SJSA1 (cell line): ENCODE results near the gene MCAT. TPM values are rescaled to one million over a fixed set of nuclear protein-coding genes. Genes with fewer than 3 reads are reported as not detected.
"Not testable (repeated sequence)": the region's sequence is repeated elsewhere in the genome, so short reads cannot be mapped to it uniquely, and the experiment has no call there.

Source experiments
- DNase-seq, 2 experiments: peaks; one replicate each; pipeline ENCODE4 v3.0.0-alpha.2; 2015 to 2020; ENCODE audit warnings: low spot score in 2 of 2, low read depth in 1 of 2
- H3K27ac ChIP-seq: fragments of 250-450 bp; sonication (Bioruptor Pico); 2 replicates; pipeline ENCODE4 v1.5.1; 2020; ENCODE audit warnings: mild to moderate bottlenecking, moderate library complexity
- H3K27me3 ChIP-seq: fragments of 250-450 bp; sonication (Bioruptor Pico); replicated peaks from 2 replicates; pipeline ENCODE4 v1.5.1; 2020; ENCODE audit warnings: mild to moderate bottlenecking, moderate library complexity
- H3K36me3 ChIP-seq: fragments of 250-450 bp; sonication (Bioruptor Pico); 2 replicates; pipeline ENCODE4 v1.5.1; 2020; ENCODE audit warnings: mild to moderate bottlenecking
- H3K4me1 ChIP-seq: fragments of 250-450 bp; sonication (Bioruptor Pico); replicated peaks from 2 replicates; pipeline ENCODE4 v1.6.1; 2021; ENCODE audit warnings: mild to moderate bottlenecking
- H3K4me3 ChIP-seq: fragments of 250-450 bp; sonication (Bioruptor Pico); 2 replicates; pipeline ENCODE4 v1.5.1; 2020; ENCODE audit warnings: mild to moderate bottlenecking
- H3K9me3 ChIP-seq: fragments of 250-450 bp; sonication (Bioruptor Pico); replicated peaks from 2 replicates; pipeline ENCODE4 v1.5.1; 2020; ENCODE audit warnings: mild to moderate bottlenecking
- total RNA-seq: library from RNA; depleted of rRNA; stranded (reverse); fragments of >200 nt; shearing (Covaris generic); gene quantifications from 2 replicates; pipeline ENCODE4 v1.2.3, GENCODE V29; 2014

Gene MCAT
- total RNA-seq, 1 experiment from 2014 or later, result 13.5 TPM

DNA sequence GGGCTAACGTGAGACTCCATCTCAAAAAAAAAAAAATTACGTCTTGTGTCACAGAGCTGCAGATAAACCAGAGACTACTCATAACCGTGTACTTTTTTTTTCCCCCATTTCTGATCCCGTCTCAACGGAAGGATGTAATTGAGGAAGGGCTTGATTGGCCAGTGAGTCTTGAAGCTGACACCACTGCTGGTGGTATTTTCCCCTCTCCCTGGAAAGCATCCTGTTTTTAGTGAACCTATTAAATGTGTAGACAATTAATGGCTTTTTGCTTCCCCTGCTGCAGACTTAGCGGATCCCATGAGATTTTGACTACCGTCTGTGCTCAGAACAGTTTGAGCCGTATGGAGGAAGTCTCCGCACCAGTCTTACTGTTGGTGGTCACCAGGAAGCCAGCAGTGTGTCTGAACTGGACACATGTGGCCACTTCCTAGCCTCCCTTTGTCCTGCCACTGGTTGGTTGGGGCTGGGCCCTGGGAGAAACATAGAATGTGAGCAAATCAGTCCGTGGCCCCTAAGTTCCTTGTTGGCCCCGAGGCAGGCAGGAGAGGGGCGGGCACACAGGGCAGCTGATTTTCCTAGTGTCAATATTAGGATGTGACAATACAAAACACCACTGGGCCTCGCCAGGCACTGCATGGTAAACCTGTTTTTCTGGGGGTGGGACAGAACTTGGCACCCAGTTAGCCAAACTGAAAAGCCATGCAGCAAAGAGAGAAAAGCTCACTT, 29.5 kb downstream of the MCAT start:
- DNase-seq, result no peak
- Histone ChIP-seq H3K27ac (no peak overlapping the region), H3K36me3 (peaks cover 4% of the 10 kb centered on the region; the same call in 1 of the 2 replicates), H3K4me1 (peaks cover 14% of the 10 kb centered on the region), H3K27me3 (peaks cover 18% of the 10 kb centered on the region), H3K4me3 (no peak overlapping the region), H3K9me3 (peaks cover 4% of the 10 kb centered on the region; the same call in 1 of the 2 replicates)

DNA sequence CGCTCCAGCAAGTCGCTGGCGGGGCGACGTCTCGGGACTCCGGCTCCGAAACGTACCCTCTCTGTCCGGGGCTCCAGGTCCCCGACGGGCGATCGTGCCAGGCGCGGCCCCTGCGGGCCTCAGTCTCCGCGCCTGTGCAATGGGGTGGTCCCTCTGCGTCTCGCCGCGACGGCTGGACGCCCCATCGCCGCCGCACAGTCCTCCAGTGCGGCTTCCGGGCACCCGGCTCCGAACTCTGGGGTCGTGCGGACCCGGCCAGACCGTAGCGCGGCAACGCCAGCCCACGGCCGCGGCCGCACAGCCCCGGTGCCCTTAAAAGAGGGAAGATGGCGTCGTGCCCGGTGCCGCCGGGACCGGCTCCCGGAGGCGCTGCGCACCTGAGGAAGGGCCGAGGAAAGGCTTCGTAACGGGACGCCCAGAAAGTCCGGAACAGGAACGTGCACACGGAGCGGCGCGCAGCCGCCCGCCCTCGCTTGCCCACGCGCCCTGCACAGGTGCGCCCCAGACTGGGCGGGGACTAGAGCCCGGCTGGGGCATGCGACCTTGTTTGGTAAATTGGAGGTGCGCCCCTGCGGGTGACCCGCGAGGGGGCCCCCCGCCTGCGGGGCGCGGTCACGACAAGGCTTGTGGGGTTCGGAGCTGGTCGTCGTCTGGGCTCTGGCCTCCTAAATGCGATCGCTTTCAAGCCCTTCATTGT, 32.1 kb downstream of the MCAT start:
- peaks cover 18% of the 10 kb centered on the region for H3K27me3 ChIP-seq
- H3K9me3 ChIP-seq, result peaks cover 4% of the 10 kb centered on the region; the same call in 1 of the 2 replicates
- H3K4me3 ChIP-seq, result peak overlapping the region; percentile 47
- no peak for DNase-seq
- H3K36me3 ChIP-seq, result peaks cover 4% of the 10 kb centered on the region; the same call in 1 of the 2 replicates
- H3K27ac ChIP-seq, result no peak overlapping the region
- H3K4me1 ChIP-seq, result peaks cover 14% of the 10 kb centered on the region

DNA sequence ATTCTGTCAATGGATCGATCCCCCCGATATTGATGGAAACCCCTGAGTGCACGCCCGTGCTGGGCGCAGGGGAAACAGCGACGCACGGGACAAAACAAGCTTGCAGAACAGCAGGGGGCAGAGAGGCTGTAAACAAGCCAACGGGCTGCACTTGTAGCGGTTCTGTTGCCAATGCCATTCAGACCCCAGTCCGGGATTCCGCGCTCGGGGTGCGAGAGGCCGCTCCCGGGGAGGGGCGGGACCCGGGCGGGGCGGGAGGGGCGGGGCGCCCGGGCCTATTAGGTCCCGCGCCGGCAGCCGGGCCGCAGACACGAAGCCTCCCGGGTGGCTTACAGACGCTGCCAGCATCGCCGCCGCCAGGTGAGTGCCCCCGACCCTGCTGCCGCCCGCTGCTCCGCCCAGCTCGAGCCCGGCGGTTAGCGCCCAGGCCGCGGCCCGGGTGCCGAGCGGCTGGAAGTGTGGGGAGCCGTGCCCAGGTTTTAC, 32.7 kb downstream of the MCAT start, which contains the start of gene BIK:
TSS of gene BIK (plus strand) at position 307 of the 483 bp plus-strand sequence. CDS start 13,273 bp downstream, outside the sequence.
- Histone ChIP-seq H3K27me3 (peaks cover 18% of the 10 kb centered on the region), H3K9me3 (peaks cover 4% of the 10 kb centered on the region; the same call in 1 of the 2 replicates), H3K27ac (no peak within 1 kb of the TSS), H3K4me1 (peaks cover 14% of the 10 kb centered on the region), H3K36me3 (peaks cover 4% of the 10 kb centered on the region; the same call in 1 of the 2 replicates), H3K4me3 (peak within 1 kb of the TSS; percentile 47)
- peak; percentile 17 to 65 for DNase-seq

DNA sequence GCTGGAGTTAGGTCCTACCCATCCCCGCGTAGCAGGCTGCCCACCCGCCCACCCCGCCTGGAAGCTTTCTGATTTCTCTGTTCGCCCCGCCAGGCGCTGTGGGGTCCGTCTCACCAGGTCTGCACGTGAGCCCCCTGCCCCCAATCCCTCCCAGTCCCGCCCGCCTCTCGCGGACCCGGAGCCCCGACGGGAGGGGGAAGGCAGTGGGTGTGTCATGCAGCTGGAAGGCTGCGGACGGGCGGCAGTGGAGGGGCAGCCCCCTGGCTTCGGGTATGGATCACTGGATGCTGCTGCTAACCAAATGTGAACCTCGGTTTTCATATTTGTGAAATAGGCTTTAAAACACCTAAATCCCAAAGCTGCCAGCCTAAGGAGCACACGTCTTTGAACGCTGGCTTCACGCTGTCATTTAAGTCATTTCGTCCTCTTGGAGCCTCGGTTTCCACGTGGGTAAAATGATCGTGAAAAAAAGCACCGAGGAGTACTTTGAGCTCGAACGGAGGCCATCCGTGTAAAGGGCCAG, 33.2 kb downstream of the MCAT start:
- peaks cover 4% of the 10 kb centered on the region; the same call in 1 of the 2 replicates for H3K9me3 ChIP-seq
- peaks cover 4% of the 10 kb centered on the region; the same call in 1 of the 2 replicates for H3K36me3 ChIP-seq
- DNase-seq, result no peak
- H3K27me3 ChIP-seq, result peaks cover 18% of the 10 kb centered on the region
- H3K4me1 ChIP-seq, result peaks cover 14% of the 10 kb centered on the region
- no peak overlapping the region for H3K27ac ChIP-seq
- peak overlapping the region; percentile 47 for H3K4me3 ChIP-seq

DNA sequence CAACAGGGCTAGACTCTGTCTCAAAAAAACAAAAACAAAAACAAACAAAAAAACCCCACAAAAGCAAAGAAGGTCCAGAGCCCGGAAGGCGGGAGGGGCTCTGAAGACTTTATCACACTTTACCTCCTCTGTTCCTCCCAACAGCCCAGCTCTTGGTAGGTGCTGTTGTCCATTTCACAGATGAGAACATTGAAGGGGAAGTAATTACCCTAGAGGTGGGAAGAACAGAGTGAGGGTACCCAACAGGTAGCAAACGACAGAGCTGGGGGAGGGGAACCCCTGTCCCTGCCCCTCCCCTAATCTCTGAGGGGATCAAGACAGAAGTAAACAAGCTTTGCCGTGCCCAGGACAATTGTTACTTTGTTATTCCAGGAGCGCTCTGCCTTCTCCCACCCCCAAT, 33.7 kb downstream of the MCAT start:
- peaks cover 18% of the 10 kb centered on the region for H3K27me3 ChIP-seq
- H3K9me3 ChIP-seq, result peaks cover 4% of the 10 kb centered on the region; the same call in 1 of the 2 replicates

DNA sequence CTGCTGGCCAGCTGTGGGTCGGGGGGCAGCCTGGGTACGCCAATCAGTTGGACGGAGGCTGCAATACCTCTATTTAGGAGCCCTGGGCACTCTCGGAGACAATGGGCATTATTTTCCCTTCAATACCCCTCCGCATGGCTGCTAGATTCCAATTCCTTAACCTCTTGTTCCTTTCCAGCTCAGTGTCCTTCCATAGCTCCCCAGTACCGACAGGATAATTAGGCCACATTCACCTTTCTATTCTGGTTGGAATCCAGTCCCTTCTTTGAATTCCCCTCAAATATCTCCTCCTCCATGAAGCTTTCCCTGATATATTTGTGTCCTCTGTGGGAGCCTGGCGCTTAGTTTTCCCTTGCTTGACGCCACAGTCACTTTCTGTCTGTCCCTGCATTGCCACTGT, 36.9 kb downstream of the MCAT start:
- H3K9me3 ChIP-seq, result peaks cover 4% of the 10 kb centered on the region; the same call in 1 of the 2 replicates
- peaks cover 12% of the 10 kb centered on the region for H3K27me3 ChIP-seq
- H3K36me3 ChIP-seq, result peaks cover 4% of the 10 kb centered on the region; the same call in 1 of the 2 replicates
- H3K27ac ChIP-seq, result no peak overlapping the region
- peaks cover 11% of the 10 kb centered on the region for H3K4me1 ChIP-seq
- DNase-seq, result no peak
- no peak overlapping the region for H3K4me3 ChIP-seq

More for the DNA sequence above, 33.7 kb downstream of the MCAT start:
- H3K4me1 ChIP-seq, result peaks cover 14% of the 10 kb centered on the region
- DNase-seq, result no peak
- peaks cover 4% of the 10 kb centered on the region; the same call in 1 of the 2 replicates for H3K36me3 ChIP-seq
- no peak overlapping the region for H3K4me3 ChIP-seq
- no peak overlapping the region for H3K27ac ChIP-seq

DNA sequence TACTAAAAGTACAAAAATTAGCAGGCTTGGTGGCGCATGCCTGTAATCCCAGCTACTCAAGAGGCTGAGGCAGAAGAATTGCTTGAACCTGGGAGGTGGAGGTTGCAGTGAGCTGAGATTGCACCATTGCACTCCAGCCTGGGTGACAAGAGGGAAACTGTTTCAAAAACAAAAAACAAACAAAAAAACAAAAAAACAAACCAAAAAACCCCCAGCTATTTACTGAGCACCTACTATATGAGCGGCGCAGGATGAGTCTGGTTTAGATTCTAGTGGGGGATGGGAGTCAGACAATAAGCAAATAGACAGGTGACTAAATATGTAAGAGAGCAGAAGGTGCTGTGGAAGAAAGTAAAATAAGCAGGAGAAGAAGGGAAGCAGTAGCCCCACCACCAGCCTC, 38.2 kb downstream of the MCAT start:
- not testable (repeated sequence) for H3K27me3 ChIP-seq, H3K9me3 ChIP-seq, H3K27ac ChIP-seq, H3K36me3 ChIP-seq, H3K4me3 ChIP-seq, H3K4me1 ChIP-seq, DNase-seq

DNA sequence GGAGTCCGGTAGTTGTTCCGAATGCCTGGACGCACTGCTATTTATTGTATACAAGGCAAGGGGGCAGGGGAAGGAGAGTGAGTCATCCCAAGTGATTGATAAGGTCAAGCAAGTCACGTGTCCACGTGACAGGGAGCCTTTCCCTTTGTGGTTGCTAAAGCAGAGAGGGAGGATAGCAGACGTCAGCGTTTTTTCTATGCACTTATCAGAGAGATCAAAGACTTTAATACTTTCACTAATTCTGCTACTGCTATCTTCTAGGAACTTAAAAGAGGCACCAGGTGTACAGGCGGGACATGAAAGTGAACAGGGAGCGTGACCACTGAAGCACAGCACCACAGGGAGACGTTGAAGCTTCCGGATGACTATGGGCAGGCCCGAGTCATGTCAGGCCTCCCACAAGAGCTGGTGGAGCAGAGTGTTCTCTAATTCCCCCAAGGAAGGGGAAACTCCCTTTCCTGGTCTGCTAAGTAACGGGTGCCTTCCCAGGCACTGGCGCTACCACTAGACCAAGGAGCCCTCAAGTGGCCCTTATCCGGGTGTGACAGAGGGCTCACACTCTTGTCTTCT, 39.1 kb downstream of the MCAT start:
- H3K9me3 ChIP-seq, H3K36me3 ChIP-seq, H3K4me3 ChIP-seq, H3K27me3 ChIP-seq, H3K27ac ChIP-seq, DNase-seq: not testable (repeated sequence)
- peaks cover 11% of the 10 kb centered on the region for H3K4me1 ChIP-seq

DNA sequence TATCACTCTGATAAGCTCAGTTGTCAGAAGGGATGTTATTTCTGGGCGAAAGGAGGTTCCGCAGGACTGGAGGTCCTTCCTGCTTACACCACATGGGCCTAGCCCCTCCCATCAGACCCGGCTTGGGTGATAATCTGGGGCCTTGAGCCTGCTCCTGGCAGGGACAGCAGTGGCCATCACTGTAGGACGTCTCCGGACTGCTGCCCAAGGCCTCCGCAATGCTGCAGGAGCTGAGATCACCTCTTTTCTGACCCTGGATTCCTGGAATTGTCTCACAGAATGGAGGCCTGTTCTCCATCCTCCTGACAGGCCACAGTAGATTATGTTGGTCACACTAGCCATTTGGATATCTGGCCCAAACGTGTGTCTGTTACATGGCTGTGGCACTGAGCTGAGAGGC, 41.9 kb downstream of the MCAT start:
- peaks cover 9% of the 10 kb centered on the region; the same call in 1 of the 2 replicates for H3K9me3 ChIP-seq
- H3K4me1 ChIP-seq, result peaks cover 11% of the 10 kb centered on the region
- no peaks in the 10 kb centered on the region for H3K27me3 ChIP-seq
- H3K4me3 ChIP-seq, result no peak overlapping the region
- no peak overlapping the region for H3K27ac ChIP-seq
- H3K36me3 ChIP-seq, result no peaks in the 10 kb centered on the region
- no peak for DNase-seq

DNA sequence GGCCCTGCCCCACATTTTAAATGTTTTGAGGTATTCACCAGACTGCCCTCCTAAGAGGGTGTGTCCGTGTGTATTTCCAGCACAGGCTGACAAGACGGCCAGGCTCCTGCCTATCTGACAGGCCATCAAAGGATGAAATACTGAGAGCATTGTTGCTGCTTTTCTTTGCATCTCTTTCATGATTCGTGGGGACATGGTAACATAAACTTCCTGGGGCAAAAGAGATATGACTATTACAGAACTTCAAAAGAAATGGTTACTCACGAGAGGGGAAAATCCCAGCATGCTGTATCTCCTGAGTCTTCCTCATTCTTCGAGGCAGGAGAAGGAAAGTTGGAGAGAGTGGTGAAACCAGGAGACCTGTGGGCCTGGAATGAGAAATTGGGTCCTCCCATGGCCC, 43.0 kb downstream of the MCAT start:
- DNase-seq, result peak in 1 of 2 experiments; percentile 58

DNA sequence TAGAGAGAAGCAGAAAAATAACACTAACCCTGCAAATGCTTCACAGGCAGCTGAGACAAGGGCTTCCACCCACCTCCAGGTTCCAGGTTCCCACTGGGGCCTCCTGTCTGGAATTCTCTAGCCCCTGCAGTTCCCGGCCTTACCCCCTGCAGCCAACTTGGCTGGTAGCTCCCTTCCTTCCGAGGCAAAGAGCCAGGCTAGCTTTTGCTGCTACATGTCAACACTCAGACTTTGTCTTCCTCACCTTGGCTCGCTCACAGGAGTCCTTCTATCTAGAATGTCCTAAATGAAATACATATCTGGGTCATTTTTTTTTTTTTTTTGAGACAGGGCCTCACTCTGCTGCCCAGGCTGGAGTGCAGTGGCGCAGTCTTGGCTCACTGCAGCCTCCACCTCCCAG, 44.1 kb downstream of the MCAT start:
- Histone ChIP-seq H3K27me3 (no peaks in the 10 kb centered on the region), H3K36me3 (no peaks in the 10 kb centered on the region), H3K9me3 (peaks cover 9% of the 10 kb centered on the region; the same call in 1 of the 2 replicates), H3K4me1 (peaks cover 11% of the 10 kb centered on the region), H3K27ac (no peak overlapping the region), H3K4me3 (no peak overlapping the region)
- DNase-seq, result no peak

More for the DNA sequence above, 43.0 kb downstream of the MCAT start:
- Histone ChIP-seq H3K36me3 (no peaks in the 10 kb centered on the region), H3K27ac (peak overlapping the region; percentile 40; the same call in 1 of the 2 replicates), H3K4me1 (peaks cover 11% of the 10 kb centered on the region), H3K27me3 (no peaks in the 10 kb centered on the region), H3K4me3 (no peak overlapping the region), H3K9me3 (peaks cover 9% of the 10 kb centered on the region; the same call in 1 of the 2 replicates)

DNA sequence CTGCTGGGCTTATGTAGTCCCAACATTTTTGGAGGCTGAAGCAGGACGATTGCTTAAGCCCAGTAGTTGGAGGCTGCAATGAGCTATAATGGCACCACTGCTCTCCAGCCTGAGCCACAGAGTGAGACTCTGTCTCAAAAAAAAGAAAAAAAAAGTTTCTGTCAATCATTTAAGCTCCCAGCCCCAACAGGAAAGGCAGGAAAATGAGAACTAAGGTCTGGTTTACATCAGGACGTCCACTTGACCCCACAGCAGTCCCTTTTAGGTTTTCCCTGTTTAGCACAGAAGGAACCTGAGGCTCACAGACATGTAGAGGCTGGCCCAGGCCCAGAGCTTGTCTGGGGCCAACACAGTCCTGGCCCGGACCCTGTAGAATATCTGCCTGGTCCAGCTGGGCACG, 44.8 kb downstream of the MCAT start:
- H3K4me1 ChIP-seq, result peaks cover 11% of the 10 kb centered on the region
- H3K9me3 ChIP-seq, result peaks cover 9% of the 10 kb centered on the region; the same call in 1 of the 2 replicates
- no peak overlapping the region for H3K4me3 ChIP-seq
- H3K27me3 ChIP-seq, result no peaks in the 10 kb centered on the region
- H3K36me3 ChIP-seq, result no peaks in the 10 kb centered on the region
- DNase-seq, result no peak
- H3K27ac ChIP-seq, result no peak overlapping the region

DNA sequence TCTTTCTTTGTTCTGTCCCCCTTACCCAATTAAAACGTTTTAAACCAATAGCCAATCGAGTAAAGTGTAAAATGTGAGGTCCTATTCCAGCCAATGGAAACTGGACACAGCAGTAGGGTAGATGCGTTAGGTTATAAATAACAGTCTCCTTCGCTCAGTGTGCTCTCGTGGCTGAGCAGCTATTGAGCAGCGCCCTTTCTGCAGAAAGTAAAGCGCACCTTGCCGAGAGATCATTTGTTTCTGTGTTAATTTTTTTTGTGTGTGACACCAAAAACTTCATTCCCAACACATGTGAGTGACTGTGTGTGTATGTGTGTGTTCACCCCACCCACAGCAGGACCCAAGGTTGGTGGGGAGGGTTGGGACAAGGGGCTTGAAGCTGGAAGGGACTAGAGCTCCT, 46.8 kb downstream of the MCAT start:
- Histone ChIP-seq H3K27ac (no peak overlapping the region), H3K4me1 (peaks cover 11% of the 10 kb centered on the region)

More for the DNA sequence above, 46.8 kb downstream of the MCAT start:
- Histone ChIP-seq H3K4me3 (no peak overlapping the region), H3K9me3 (peaks cover 9% of the 10 kb centered on the region; the same call in 1 of the 2 replicates), H3K27me3 (no peaks in the 10 kb centered on the region), H3K36me3 (no peaks in the 10 kb centered on the region)
- no peak for DNase-seq
